OCI-M2 (cell line): Measurements from ENCODE around the gene RAB34.

Source experiments
- DNase-seq: peaks from one replicate; lab custom pipeline; 2025; ENCODE audit not compliant: unreplicated experiment; lab: John Stamatoyannopoulos, UW

Gene RAB34

DNA sequence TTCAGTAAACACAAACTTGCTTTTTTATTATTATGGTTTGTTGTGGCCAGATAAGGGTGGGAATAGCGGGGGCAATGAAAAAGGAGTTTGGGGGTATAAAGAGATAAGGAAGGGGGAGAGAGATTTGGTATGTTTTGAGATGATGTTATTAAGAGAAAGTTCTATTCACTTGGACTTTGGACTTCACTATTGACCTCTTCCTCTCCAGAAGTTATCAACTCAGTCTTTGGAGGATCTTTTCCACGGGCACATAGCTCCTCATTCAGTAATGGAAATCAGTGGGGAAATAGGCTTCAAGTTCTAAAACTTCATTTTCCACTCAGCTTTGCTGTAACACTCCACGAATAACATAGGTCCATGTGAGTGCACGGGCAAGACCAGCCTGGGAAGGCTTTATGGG, 29.2 kb downstream of the RAB34 start:
- DNase-seq, result no peak

DNA sequence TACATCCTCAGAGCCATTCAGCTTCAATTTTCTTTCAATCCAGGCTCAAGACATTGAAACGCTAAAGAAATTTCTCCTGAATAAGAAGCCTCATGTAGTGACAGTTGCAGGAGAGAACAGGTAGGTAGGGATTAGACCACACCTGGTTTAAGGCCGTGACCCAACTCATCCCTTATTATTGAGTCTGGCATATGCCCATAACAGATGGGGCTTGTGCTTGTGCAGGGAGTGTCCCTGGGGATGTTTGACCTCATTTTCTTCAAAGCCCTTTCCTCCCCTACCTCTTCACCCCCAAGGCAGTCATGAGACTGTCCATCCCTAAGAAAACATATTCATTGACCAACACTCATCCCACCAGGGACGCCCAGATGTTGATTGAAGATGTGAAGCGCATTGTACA, 31.4 kb downstream of the RAB34 start:
- no peak for DNase-seq

DNA sequence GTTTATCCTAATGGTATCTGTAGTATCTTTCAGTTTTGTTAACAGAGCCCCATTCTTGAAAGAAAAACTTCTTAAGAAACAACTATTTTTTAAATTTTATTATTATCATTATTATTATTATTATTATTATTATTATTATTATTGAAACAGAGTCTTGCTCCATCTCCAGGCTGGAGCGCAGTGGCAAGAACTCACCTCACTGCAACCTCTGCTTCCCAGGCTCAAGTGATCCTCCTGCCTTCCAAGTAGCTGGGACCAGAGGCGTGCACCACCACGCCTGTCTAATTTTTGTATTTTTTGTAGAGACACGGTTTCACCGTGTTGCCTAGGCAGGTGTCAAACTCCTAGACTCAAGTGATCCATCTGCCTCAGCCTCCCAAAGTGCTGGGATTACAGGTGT, 32.3 kb downstream of the RAB34 start:
- no peak for DNase-seq

DNA sequence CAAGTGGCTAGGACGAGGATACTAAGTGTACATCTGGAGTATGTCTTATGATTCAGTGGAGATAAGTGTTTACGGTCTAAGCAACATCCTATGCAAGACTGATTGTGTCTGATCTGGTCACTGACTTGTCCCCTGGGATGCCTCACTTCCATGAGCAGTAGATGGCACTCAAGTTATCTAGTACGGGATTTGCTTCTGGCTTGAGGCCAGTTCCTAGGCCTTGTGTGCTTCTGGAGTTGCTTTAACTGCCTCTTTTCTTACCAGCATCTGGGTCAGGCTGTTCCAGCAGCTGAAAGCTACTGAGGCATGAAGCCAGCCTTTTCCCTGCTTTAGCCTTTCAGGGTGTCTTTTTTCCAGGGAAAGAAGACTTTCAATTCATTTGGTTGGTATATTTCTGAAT, 32.7 kb downstream of the RAB34 start:
- no peak for DNase-seq

DNA sequence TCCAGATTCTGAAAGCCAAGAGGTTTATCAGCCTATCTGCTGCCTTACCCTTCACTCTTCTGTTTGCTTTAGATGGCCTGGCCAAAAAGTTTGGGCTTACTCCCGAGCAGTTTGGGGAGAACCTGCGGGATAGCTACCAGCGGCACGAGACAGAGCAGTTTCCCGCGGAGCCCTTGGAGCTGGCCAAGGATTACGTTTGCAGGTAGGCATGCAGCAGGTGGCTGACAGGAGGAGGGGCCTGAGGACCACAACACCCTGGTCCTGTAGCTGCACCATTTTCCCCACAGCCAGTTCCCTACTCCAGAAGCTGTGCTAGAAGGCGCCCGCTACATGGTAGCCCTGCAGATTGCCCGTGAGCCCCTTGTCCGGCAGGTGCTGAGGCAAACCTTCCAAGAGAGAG, 35.0 kb downstream of the RAB34 start:
- DNase-seq, result no peak

DNA sequence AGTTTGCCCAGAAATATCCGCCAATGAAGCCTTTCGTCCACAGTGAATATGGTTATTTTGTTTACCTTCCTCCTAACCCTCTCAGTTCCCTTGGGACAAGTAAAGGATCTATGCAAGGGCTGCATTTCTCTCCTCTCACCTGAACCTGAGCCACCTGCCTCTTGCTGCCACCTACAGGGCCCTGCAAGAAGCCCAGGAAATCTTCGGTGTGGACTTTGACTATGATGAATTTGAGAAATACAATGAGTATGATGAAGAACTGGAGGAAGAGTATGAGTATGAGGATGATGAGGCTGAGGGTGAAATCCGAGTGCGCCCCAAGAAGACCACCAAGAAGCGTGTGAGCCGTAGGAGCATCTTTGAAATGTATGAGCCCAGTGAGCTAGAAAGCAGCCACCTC, 41.7 kb downstream of the RAB34 start:
- no peak for DNase-seq

DNA sequence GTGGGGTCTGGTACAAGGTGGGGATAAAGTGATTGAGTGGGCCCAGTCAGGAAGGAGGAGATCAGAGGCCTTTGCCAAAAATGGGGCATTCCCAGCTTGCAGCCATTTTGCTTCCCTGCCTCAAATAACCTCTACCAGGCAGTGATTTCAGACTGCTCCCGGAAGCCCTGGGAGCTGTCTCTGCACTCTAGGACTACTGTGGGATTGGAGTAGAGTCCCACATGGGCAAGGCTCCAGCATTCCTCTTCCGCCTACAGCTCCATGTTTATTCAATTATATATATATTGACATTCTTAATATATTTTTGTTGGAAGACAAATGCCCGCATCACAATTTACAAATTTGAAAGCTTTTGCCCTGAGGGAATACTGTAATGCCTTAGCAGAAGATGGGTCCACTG, 42.2 kb downstream of the RAB34 start:
- DNase-seq, result no peak

DNA sequence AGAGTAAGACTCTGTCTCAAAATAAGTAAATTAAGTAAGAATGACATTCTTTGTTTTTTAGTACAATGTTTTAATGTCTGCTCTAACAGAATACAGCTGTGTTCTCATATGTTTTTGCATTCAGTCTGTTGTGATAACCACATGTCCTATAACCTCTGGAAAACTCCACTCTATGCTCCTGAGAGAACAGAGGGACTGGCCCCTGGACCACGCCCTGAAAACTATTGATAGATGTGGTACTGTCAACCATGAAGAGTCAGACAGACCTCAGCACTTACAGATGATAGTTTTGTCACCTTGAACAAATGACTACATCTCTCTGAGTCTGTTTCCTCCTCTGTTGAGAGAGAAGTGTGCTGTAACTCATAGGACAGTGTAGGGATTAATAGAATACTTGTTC, 47.8 kb downstream of the RAB34 start:
- no peak for DNase-seq

DNA sequence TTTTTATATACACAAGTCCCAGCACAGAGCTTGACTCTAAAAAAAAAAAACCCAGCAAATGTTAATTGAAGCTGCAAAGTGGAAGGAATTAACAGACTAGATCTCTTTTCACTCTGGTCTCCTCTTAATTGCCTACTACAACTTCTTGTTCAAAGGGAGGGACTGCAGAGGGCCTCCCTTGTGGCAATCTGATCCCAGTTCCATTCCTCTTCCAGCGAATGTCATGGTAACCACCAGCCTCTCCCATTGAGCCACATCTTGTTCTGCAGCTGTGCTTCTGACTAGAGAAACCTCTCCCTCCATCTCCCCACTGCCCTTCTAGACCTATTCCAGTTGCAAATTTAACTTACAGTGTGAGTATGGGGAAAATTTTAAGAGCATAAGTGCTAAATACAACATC, 49.8 kb downstream of the RAB34 start:
- no peak for DNase-seq

DNA sequence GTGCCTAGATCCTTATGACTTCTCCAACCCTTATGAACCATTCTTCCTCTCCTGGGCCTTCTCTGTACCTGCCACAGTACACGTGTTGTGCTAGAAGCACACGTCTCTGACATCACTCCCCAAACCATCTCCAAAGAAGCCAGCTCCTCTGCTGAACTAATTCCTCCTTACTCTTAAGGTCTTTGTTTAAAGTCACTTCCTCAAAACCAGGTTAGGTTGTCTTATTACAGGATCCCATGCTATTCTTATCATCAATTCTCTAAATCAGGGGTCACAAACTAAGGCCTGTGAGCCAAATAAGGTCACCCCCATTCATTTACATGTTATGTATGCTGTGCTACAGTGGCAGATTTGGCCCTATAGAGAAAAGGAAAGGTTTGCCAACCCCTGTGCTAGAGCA, 51.7 kb downstream of the RAB34 start:
- DNase-seq, result no peak
